IMR-90 (cell line): ENCODE measurements around the gene NDEL1.

Experiments
- CEBPB ChIP-seq: IDR thresholded peaks from 2 replicates; pipeline ENCODE4 v1.6.1; 2012; ENCODE audit warnings: low read depth, low read length, improper control_type of control experiment
- CHD1 ChIP-seq: IDR thresholded peaks from 2 replicates; pipeline ENCODE4 v1.6.1; 2012; ENCODE audit warnings: low read depth, low read length, improper control_type of control experiment
- FOS ChIP-seq: fragments of 150-350 bp; IDR thresholded peaks from 2 replicates; pipeline ENCODE4 v1.6.1; 2016; ENCODE audit warnings: low read depth, low read length
- MXI1 ChIP-seq: IDR thresholded peaks from 2 replicates; pipeline ENCODE4 v1.6.1; 2012; ENCODE audit warnings: low read depth, mild to moderate bottlenecking, low read length, moderate library complexity, borderline replicate concordance
- RAD21 ChIP-seq: IDR thresholded peaks from 2 replicates; pipeline ENCODE4 v1.6.1; 2012; ENCODE audit warnings: low read length, improper control_type of control experiment
- RFX5 ChIP-seq: IDR thresholded peaks from 2 replicates; pipeline ENCODE4 v1.8.0; 2012; ENCODE audit warnings: low read depth, mild to moderate bottlenecking, low read length, moderate library complexity
- SMC3 ChIP-seq: fragments of 150-350 bp; IDR thresholded peaks from 2 replicates; pipeline ENCODE4 v1.6.1; 2016; ENCODE audit warnings: low read depth, mild to moderate bottlenecking, antibody characterized with exemption, low read length, moderate library complexity
- TF ChIP-seq, protein P1 (sequence below): conservative IDR thresholded peaks from 2 replicates; pipeline ENCODE4 v1.5.1; 2012; ENCODE audit warnings: mild to moderate bottlenecking, low read depth, low read length, improper control_type of control experiment
- TF ChIP-seq, protein P2 (sequence below): fragments of 150-350 bp; IDR thresholded peaks from 2 replicates; pipeline ENCODE4 v1.6.1; 2017; ENCODE audit warnings: mild to moderate bottlenecking, antibody characterized with exemption, low read length, low read depth
- TF ChIP-seq, protein P3 (sequence below): fragments of 150-350 bp; IDR thresholded peaks from 2 replicates; pipeline ENCODE4 v1.6.1; 2016; ENCODE audit warnings: low read depth, mild to moderate bottlenecking, low read length, moderate library complexity, borderline replicate concordance

DNA sequence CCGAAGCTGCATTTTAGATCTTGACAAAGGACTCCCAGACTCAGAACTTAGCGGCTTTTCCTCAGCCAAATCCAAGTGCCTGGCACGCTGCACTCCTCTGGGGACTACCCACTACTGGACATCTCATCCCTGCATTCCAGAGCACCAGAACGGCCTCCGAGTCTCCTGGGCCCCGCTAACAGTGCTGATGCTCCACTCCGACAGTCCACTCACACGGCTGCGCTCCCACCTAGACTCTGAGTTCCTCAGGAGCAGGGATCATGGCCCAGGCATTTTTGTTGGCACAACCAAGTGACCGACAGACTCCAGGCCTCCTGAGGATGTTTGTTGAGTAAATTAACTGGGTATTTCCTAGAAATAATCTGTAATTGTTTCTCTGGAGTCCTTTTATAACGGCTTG is 79.1 kb downstream of the NDEL1 start:
- TF ChIP-seq, protein P1, sequence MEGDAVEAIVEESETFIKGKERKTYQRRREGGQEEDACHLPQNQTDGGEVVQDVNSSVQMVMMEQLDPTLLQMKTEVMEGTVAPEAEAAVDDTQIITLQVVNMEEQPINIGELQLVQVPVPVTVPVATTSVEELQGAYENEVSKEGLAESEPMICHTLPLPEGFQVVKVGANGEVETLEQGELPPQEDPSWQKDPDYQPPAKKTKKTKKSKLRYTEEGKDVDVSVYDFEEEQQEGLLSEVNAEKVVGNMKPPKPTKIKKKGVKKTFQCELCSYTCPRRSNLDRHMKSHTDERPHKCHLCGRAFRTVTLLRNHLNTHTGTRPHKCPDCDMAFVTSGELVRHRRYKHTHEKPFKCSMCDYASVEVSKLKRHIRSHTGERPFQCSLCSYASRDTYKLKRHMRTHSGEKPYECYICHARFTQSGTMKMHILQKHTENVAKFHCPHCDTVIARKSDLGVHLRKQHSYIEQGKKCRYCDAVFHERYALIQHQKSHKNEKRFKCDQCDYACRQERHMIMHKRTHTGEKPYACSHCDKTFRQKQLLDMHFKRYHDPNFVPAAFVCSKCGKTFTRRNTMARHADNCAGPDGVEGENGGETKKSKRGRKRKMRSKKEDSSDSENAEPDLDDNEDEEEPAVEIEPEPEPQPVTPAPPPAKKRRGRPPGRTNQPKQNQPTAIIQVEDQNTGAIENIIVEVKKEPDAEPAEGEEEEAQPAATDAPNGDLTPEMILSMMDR: no peak
- TF ChIP-seq, protein P2, sequence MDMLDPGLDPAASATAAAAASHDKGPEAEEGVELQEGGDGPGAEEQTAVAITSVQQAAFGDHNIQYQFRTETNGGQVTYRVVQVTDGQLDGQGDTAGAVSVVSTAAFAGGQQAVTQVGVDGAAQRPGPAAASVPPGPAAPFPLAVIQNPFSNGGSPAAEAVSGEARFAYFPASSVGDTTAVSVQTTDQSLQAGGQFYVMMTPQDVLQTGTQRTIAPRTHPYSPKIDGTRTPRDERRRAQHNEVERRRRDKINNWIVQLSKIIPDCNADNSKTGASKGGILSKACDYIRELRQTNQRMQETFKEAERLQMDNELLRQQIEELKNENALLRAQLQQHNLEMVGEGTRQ: no peak
- TF ChIP-seq, protein P3, sequence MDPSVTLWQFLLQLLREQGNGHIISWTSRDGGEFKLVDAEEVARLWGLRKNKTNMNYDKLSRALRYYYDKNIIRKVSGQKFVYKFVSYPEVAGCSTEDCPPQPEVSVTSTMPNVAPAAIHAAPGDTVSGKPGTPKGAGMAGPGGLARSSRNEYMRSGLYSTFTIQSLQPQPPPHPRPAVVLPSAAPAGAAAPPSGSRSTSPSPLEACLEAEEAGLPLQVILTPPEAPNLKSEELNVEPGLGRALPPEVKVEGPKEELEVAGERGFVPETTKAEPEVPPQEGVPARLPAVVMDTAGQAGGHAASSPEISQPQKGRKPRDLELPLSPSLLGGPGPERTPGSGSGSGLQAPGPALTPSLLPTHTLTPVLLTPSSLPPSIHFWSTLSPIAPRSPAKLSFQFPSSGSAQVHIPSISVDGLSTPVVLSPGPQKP: no peak
- TF ChIP-seq CEBPB: no peak
- no peak for TF ChIP-seq SMC3
- TF ChIP-seq RAD21: no peak
- no peak for TF ChIP-seq CHD1
- no peak for TF ChIP-seq FOS
- no peak for TF ChIP-seq MXI1
- TF ChIP-seq RFX5: no peak
